Lower leg skin (tissue), 3 donors: ENCODE data around the gene ZNF224.

Source experiments
- POLR2A ChIP-seq, 2 donors: fragments of 450-650 bp; IDR thresholded peaks; one replicate each; pipeline ENCODE4 v1.6.1; 2016 to 2017; ENCODE audit warnings: antibody characterized with exemption in 2 of 2, mild to moderate bottlenecking in 1 of 2, moderate library complexity in 1 of 2
- TF ChIP-seq, protein P1 (sequence below), 3 donors: fragments of 450-650 bp; IDR thresholded peaks; one replicate each; pipeline ENCODE4 v1.5.1; 2016; ENCODE audit warnings: antibody characterized with exemption in 3 of 3, mild to moderate bottlenecking in 3 of 3, moderate library complexity in 2 of 3

DNA sequence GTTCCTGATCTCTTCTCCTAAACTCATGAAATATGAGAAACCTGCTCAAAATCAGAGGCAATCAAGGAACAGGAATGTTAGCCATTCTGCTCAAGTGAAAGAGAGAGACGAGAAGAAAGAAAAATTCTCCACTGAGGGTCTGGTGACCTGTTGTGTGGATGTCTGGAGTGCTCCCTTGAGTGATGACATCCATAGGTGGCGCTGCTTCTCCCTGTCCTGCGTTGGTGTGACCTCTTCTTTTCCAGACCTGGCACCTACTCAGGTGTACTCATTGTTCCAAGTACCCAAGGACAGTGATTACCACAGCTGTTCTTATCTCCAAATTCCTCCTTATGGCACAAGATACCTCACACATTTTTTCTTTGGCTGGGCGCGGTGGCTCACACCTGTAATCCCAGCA, 38.3 kb upstream of the ZNF224 start:
- TF ChIP-seq POLR2A (IDR thresholded peaks at IDR 0.05) = no peak
- TF ChIP-seq, protein P1, sequence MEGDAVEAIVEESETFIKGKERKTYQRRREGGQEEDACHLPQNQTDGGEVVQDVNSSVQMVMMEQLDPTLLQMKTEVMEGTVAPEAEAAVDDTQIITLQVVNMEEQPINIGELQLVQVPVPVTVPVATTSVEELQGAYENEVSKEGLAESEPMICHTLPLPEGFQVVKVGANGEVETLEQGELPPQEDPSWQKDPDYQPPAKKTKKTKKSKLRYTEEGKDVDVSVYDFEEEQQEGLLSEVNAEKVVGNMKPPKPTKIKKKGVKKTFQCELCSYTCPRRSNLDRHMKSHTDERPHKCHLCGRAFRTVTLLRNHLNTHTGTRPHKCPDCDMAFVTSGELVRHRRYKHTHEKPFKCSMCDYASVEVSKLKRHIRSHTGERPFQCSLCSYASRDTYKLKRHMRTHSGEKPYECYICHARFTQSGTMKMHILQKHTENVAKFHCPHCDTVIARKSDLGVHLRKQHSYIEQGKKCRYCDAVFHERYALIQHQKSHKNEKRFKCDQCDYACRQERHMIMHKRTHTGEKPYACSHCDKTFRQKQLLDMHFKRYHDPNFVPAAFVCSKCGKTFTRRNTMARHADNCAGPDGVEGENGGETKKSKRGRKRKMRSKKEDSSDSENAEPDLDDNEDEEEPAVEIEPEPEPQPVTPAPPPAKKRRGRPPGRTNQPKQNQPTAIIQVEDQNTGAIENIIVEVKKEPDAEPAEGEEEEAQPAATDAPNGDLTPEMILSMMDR (IDR thresholded peaks at IDR 0.05) = no peak
